ENCODE results near the gene SUPT5H.

DNA sequence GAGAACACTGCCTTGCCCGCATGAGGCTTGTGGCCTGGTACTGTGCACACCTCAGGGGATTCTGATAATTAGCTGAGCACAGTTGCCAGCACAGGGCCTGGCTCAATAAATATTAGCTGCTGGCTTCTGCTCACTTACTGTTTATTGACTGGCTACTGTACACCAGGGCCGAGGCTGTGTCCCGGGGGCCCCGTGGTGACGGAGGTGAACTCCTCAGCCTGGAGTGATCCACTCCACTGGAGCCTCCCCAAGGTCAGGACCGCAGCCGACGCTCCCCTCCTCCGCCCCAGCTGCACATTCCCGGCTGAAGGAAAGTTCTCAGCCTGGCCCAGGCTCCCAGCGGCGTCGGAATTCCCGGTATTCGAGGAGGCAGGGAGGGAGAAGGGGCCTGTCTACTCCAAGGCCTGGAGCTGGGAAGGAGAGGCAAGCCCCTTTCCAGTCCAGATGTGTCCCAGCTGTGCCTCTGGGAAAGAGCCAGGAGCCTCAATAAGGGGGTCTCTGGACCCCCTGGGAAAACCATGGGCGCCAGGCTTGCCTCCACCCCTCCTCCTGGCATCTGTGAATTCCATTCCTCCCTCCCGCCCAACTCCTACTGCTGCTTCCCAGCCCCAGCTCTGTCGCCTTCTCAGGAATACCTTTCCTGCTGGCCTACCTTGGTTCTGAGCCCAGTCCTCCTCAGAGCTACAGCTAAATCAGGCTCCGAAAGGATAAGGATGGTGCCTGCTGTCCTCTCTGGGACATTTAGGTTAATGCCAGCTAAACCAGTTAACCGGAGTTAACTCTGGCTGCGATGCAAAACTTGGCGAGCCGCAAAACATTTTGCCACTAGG lies 16.9 kb upstream of the SUPT5H start:
- TF ChIP-seq GATA2 (IDR thresholded peaks at IDR 0.05; ENCODE audit: low read depth, low read length) (no peak), GATA3 (IDR thresholded peaks at IDR 0.05; ENCODE audit: low read depth, low read length) (no peak)

Measured in SH-SY5Y (cell line).